ENCODE data around the gene CFD.

GRCh38 chr19:896434-896833 lies 37.0 kb downstream of the CFD start:
- TF ChIP-seq, protein P1, sequence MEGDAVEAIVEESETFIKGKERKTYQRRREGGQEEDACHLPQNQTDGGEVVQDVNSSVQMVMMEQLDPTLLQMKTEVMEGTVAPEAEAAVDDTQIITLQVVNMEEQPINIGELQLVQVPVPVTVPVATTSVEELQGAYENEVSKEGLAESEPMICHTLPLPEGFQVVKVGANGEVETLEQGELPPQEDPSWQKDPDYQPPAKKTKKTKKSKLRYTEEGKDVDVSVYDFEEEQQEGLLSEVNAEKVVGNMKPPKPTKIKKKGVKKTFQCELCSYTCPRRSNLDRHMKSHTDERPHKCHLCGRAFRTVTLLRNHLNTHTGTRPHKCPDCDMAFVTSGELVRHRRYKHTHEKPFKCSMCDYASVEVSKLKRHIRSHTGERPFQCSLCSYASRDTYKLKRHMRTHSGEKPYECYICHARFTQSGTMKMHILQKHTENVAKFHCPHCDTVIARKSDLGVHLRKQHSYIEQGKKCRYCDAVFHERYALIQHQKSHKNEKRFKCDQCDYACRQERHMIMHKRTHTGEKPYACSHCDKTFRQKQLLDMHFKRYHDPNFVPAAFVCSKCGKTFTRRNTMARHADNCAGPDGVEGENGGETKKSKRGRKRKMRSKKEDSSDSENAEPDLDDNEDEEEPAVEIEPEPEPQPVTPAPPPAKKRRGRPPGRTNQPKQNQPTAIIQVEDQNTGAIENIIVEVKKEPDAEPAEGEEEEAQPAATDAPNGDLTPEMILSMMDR (IDR thresholded peaks at IDR 0.05) = no peak
- TF ChIP-seq POLR2A (IDR thresholded peaks at IDR 0.05) = no peak

Data from body of pancreas (tissue), 4 donors.